Activated T-helper 1 cell treated with anti-CD3 and anti-CD28 coated beads, Interleukin-12 subunit alpha, Interleukin-12 subunit beta, Interleukin-2, Interleukin-4 antibody, amounts not matched to agents 30 ng/mL and 10 ng/mL and 1 ng/mL, durations not matched to agents 14 hours and 24 hours and 36 hours (primary cell): ENCODE measurements around the gene BBS4. TPM values are rescaled to one million over a fixed set of nuclear protein-coding genes. Genes with fewer than 3 reads are reported as not detected.
A peak's percentile ranks its signal among the peaks of the same experiment; 100 is the strongest.

Experiments used
- DNase-seq: peaks from one replicate; pipeline ENCODE4 v3.0.0; 2021; ENCODE audit warnings: low spot score
- H3K27ac Mint-ChIP-seq: one replicate; pipeline ENCODE4 v1.8.0; 2021; ENCODE audit warnings: mild to moderate bottlenecking, mixed read lengths
- H3K27me3 Mint-ChIP-seq: one replicate; pipeline ENCODE4 v1.8.0; 2022; ENCODE audit warnings: mild to moderate bottlenecking, moderate library complexity, mixed read lengths; ENCODE audit not compliant: insufficient read depth
- H3K36me3 Mint-ChIP-seq: one replicate; pipeline ENCODE4 v1.8.0; 2021; ENCODE audit warnings: low read depth, mixed read lengths
- H3K4me1 Mint-ChIP-seq: one replicate; pipeline ENCODE4 v1.8.0; 2021; ENCODE audit warnings: low read depth, mixed read lengths
- H3K4me3 Mint-ChIP-seq: one replicate; pipeline ENCODE4 v1.8.0; 2021; ENCODE audit warnings: mild to moderate bottlenecking, moderate library complexity, mixed read lengths
- H3K9me3 Mint-ChIP-seq: one replicate; pipeline ENCODE4 v1.8.0; 2021; ENCODE audit warnings: mixed read lengths
- intact Hi-C: fragments of 100-400 bp; cut with micrococcal nuclease; formaldehyde crosslinking; loops from one replicate; pipeline ENCODE4 v1.15.1; 2024
- total RNA-seq: library from RNA; stranded (reverse); gene quantifications from 2 replicates; pipeline ENCODE4 v1.2.3, GENCODE V29; 2022

BBS4 gene
- total RNA-seq, 1 donor from 2014 or later, result 10.3 TPM

DNA sequence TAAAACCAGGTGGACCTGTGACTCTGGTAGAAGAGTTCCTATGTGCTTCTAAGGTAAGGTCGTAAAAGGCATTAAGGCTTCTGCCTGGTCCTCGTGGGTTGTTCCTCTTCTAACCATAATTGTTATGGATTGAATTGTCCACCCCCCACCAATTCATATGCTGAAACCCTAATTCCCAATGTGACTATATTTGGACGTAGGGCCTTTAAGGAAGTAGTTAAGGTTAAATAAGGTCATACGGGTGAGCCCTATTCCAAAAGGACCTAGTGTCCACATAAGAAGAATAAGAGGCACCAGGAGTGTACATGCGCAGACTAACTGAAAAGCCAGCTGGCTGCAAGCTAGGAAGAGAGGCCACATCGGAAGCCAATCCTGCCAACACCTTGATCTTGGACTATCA, 95.6 kb downstream of the BBS4 start:
- Mint-ChIP-seq H3K27me3 (no peaks in the 10 kb centered on the region), H3K27ac (peak overlapping the region; percentile 4), H3K9me3 (no peaks in the 10 kb centered on the region), H3K4me1 (peaks cover 56% of the 10 kb centered on the region), H3K4me3 (peak overlapping the region; percentile 92), H3K36me3 (peaks cover 37% of the 10 kb centered on the region)
- no peak for DNase-seq
- intact Hi-C loops, result loop anchor here (2.0 to 5.0 kb wide), 6 partner anchors 307 to 551 kb away; partner anchors contain the start of genes ARIH1, HEXA, PARP6 and PKM

DNA sequence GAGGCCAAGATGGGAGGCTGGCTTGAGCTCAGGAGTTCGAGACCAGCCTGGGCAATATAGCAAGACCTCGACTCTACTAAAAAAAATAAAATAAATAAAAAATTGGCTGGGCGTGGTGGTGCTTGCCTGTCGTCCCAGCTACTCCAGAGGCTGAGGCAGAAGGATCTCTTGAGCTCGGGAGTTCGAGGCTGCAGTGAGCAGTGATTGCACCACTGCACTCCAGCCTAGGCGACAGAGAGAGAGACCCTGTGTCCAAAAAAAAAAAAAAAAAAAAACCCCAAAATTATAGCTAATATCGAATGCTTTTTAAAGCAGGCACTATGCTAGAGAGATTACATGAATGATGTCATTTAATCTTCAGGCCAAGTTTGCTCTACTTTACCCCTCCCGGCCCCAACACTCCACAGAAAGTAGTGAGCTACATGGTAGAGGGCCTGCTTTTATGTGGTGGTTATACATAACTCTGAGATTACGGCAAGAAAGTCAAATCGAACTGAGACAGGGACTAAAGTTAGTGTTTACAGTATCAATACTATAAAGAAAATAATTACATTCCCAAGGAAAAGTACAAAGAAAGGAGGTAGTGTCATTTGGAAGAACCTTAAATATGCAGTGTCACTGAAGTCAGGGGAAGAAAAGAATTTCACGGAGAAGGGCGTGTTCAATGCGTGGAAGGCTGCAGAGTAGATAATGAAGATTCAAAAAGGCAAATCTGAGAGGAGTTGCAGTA, 96.4 kb downstream of the BBS4 start:
- Mint-ChIP-seq H3K9me3 (no peaks in the 10 kb centered on the region), H3K4me3 (peak overlapping the region; percentile 92), H3K27me3 (no peaks in the 10 kb centered on the region), H3K27ac (peak overlapping the region; percentile 99), H3K4me1 (peaks cover 63% of the 10 kb centered on the region), H3K36me3 (peaks cover 36% of the 10 kb centered on the region)
- intact Hi-C loops, result loop anchor here (1.0 to 5.0 kb wide), 7 partner anchors 96 to 552 kb away; partner anchors contain the start of genes ARIH1, BBS4, HEXA and HIGD2B
- no peak for DNase-seq

DNA sequence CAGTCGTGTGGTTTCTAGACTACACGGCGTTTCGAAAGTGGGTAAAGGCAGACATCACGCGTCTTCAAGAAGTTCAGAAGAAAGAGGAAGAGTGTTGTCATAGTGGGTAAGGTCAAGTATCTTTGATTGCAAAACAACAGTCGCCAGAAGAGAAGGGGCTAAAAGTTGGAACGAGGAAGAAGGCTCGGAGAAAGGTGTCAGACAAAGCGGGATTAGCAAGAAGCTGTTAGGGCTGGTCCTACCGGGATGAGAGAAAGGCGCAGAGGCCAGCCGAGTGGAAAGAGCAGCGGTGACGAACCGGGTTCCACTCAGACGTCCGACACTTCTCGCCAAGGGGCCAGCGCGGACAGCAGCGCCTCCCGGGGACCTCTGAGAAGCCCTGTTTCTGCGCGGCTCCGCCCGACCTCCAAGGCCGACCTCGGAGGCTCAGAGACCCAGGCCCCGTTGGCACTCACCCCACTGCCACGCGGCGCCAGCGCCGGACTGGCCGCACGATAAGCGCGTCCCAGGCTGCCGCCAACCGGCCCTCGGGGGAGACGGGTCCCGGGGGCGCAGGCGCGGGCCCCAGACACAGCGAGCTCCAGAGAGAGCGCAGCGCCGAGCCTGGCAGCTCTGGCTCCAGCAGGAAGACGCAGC, 97.1 kb downstream of the BBS4 start:
- peaks cover 31% of the 10 kb centered on the region for H3K36me3 Mint-ChIP-seq
- H3K9me3 Mint-ChIP-seq, result no peaks in the 10 kb centered on the region
- peak overlapping the region; percentile 92 for H3K4me3 Mint-ChIP-seq
- peaks cover 69% of the 10 kb centered on the region for H3K4me1 Mint-ChIP-seq
- peak overlapping the region; percentile 99 for H3K27ac Mint-ChIP-seq
- DNase-seq, result peak; percentile 37
- intact Hi-C loops, result loop anchor here (1.0 to 5.0 kb wide), 7 partner anchors 97 to 552 kb away; partner anchors contain the start of genes ARIH1, BBS4, HEXA and HIGD2B
- no peaks in the 10 kb centered on the region for H3K27me3 Mint-ChIP-seq

DNA sequence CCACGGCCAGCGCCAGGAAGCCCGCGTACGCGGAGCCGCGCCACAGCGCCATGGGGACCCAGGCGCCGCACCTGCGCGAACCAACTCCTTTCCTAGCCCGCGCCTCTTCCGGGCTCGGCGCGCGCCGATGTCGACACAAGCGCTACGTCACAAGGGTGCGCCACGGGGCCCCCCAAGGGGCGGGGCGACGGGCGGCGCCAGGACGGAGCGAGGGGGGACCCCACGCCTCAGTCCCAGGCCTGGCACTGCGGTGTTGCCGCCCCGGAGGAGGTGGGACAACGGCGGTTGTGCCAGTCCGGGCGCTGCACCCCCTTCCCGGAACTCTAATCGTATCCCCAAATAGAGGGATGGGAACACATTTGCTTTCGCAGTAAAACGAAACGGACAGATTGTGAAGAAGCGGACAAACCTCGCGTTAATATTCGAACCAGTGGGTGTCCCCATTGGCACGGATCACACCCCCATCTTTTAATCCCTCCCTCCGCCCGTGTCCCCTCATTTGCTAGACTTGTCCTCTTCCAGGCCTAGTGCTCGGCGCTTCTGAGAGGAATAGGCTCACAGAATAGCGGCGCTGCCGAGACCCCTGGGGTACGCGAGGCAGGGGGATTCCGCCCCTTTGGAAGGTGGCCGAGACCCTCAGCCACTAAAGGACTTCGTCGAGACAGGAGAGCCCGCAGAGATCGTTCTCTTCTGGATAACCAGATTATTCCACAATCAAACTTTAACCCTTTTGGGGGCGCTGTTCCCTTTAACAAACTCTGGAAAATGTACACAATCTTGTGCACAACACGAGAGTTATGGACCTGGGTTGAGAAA, 97.8 kb downstream of the BBS4 start, which contains the start of gene ADPGK:
Gene ADPGK, minus strand, starts transcription at position 119 of the 816 bp plus-strand sequence. Its CDS starts 67 bp downstream, at position 52.
- Mint-ChIP-seq H3K36me3 (peaks cover 25% of the 10 kb centered on the region), H3K4me3 (peak within 1 kb of the TSS; percentile 92), H3K9me3 (no peaks in the 10 kb centered on the region), H3K27me3 (no peaks in the 10 kb centered on the region), H3K27ac (peak within 1 kb of the TSS; percentile 99), H3K4me1 (peaks cover 66% of the 10 kb centered on the region)
- intact Hi-C loops, result loop anchor here (1.0 to 5.0 kb wide), 10 partner anchors 44 to 665 kb away; partner anchors contain the start of genes ARIH1, BBS4, HEXA and HIGD2B
- DNase-seq, result peak; percentile 95

DNA sequence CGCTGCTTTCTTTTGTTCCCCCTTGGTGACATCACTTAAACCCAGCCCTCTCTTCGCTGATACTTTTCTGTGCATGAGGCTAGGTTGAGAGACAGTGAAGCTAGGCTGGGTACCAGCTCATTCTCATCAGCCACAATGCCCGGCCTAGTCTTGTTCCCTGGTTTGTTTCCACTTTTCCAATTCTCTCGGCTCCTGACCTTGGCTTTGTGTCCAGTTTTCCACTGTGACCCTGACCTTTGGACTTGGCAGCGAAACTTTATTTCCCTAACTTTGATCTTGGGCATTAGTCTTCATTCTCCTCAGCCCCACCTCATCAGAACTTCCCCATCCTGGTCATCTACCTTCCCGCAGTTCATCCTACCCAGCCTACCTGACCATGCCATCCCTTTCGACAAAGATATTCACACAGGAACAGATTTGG, 98.5 kb downstream of the BBS4 start:
- no peaks in the 10 kb centered on the region for H3K27me3 Mint-ChIP-seq
- peaks cover 23% of the 10 kb centered on the region for H3K36me3 Mint-ChIP-seq
- DNase-seq, result no peak
- H3K9me3 Mint-ChIP-seq, result no peaks in the 10 kb centered on the region
- intact Hi-C loops, result loop anchor here (1.0 to 5.0 kb wide), 7 partner anchors 44 to 666 kb away; partner anchors contain the start of genes HEXA, MYO9A, PARP6 and SENP8
- peaks cover 64% of the 10 kb centered on the region for H3K4me1 Mint-ChIP-seq
- peak overlapping the region; percentile 96 for H3K27ac Mint-ChIP-seq
- peak overlapping the region; percentile 92 for H3K4me3 Mint-ChIP-seq

DNA sequence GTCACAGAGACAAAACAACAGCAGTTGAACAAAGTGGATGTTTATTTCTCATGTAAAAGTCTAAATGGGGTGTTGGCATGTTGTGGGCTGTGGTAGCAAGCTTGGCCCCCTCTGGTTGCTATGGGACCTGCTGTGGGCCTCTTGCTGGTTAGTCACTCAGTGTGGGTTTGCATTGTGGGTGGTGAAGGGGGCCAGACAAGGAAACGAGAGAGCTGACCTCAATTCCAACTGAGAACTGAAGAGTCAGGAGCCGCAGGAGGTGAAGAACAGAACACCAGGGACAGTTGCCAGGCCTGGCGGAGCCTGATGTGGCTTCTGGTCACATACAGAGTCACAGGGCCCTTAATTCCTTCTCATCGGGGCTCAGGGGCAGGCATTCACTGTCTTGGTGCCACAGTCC, 99.4 kb downstream of the BBS4 start:
- peak overlapping the region; percentile 92 for H3K4me3 Mint-ChIP-seq
- intact Hi-C loops, result loop anchor here (1.0 to 5.0 kb wide), 5 partner anchors 11 to 847 kb away; partner anchors contain the start of genes MYO9A, NPTN and SENP8

DNA sequence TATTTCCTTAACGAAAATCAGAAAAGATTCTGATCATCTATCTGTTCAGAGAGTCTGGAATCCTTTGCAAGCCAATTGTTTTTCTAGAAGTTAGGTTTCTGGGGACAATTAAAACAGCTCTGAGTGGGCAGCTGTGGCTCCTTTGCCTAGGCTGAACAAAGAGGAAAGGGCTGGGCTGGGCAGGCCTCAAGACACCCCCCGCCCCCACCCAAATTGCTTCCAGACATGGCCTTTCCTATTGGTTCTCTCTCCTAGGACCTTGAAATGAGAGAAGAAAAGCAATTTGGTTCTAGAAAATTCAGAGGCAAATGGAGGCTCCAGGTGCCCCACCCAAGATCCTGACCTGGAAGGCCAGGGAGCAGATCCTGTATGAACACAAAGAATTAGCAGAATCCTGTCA, 99.8 kb downstream of the BBS4 start:
- no peak overlapping the region for H3K4me3 Mint-ChIP-seq
- no peaks in the 10 kb centered on the region for H3K9me3 Mint-ChIP-seq
- no peak overlapping the region for H3K27ac Mint-ChIP-seq
- H3K4me1 Mint-ChIP-seq, result peaks cover 52% of the 10 kb centered on the region
- peaks cover 13% of the 10 kb centered on the region for H3K36me3 Mint-ChIP-seq
- intact Hi-C loops, result loop anchor here (1.0 to 5.0 kb wide), 5 partner anchors 10 to 846 kb away; partner anchors contain the start of genes MYO9A, NPTN and SENP8
- no peak for DNase-seq
- peaks cover 7% of the 10 kb centered on the region for H3K27me3 Mint-ChIP-seq

More for the DNA sequence above, 99.4 kb downstream of the BBS4 start:
- H3K27ac Mint-ChIP-seq, result peak overlapping the region; percentile 96
- H3K27me3 Mint-ChIP-seq, result peaks cover 4% of the 10 kb centered on the region
- no peaks in the 10 kb centered on the region for H3K9me3 Mint-ChIP-seq
- peaks cover 55% of the 10 kb centered on the region for H3K4me1 Mint-ChIP-seq
- H3K36me3 Mint-ChIP-seq, result peaks cover 15% of the 10 kb centered on the region
- DNase-seq, result peak; percentile 20

DNA sequence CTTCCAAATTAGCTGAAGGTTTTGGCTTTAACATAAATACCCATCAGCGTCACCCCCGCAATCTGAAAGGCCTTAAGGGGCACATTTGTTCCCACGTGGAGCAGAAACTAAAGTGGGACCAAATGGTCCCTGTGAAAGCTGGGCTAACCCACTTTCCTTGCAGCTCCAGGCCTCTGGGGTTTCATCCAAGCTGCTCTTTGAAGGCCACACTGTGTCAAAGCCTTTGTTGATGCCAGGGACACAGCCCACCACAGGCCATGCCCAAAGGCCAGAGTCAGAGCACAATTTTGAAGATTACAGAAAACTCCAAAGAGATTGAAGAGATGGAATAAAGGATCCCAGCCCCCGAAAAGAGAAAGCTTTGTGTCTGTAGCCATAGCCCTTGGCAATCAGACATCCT, 100.2 kb downstream of the BBS4 start:
- intact Hi-C loops, result loop anchor here (5.0 kb wide), 1 partner anchor 846 kb away; the partner anchor contains the start of gene NPTN
- Mint-ChIP-seq H3K4me1 (peaks cover 48% of the 10 kb centered on the region), H3K9me3 (no peaks in the 10 kb centered on the region), H3K27ac (no peak overlapping the region), H3K27me3 (peaks cover 7% of the 10 kb centered on the region), H3K4me3 (no peak overlapping the region), H3K36me3 (peaks cover 9% of the 10 kb centered on the region)
- DNase-seq, result no peak

DNA sequence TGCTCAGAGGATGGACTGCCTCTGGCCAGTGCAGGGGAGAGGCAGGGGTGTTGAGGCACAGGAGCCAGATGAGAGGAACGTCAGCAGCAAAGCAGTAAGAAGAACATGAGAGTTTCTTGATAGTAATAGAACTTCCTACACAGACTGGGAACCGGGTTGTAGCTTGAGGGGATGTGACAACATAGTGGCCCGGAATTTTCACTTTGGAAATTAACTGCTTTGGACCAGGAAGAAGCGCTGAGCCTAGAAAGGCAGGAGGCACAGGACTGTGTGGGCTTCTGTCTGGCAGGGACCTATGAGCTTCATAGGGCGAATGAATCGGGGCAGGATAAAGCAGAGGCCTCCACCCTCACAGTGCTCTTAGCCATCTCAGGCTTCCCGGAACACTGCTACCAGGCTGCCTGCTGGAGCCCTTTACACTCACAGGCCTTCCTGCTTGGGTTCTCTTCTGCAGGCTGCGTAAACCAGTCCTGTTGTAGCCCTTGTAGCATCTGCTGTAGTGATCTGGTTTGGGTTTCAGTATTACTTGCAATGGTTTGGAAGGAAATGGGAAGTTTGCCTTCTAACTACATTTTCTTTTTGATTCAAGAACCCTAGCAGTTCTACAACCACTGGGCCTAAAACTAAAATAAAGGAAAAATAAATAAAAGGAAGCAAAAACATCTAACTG, 100.8 kb downstream of the BBS4 start:
- DNase-seq, result no peak
- Mint-ChIP-seq H3K4me3 (no peak overlapping the region), H3K27ac (no peak overlapping the region), H3K4me1 (peaks cover 43% of the 10 kb centered on the region), H3K36me3 (peaks cover 4% of the 10 kb centered on the region), H3K27me3 (peaks cover 13% of the 10 kb centered on the region), H3K9me3 (no peaks in the 10 kb centered on the region)
- intact Hi-C loops, result loop anchor here (5.0 kb wide), 1 partner anchor 845 kb away; the partner anchor contains the start of gene NPTN

DNA sequence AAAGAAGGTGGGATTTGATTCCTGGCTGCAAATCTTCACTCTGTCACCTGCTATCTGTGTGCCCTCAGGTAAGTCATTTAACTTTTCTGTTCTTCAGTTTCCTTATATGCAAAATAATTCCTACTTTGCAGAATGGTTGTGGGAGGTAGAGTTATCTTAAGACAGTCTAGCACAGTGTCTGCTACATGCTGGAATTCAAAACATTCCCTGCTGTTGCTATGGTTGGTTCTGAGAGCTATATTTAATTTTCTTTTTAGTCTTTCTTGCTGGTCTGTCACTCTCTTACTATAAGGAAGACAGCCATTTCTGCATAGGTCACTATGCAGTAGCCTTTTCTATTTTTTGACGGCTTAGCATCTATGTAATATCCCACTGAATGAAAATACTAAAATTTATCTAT, 101.5 kb downstream of the BBS4 start:
- DNase-seq, result no peak
- Mint-ChIP-seq H3K27ac (no peak overlapping the region), H3K27me3 (peaks cover 15% of the 10 kb centered on the region), H3K9me3 (no peaks in the 10 kb centered on the region), H3K36me3 (peaks cover 4% of the 10 kb centered on the region), H3K4me1 (peaks cover 40% of the 10 kb centered on the region), H3K4me3 (no peak overlapping the region)
- intact Hi-C loops, result loop anchor here (5.0 kb wide), 1 partner anchor 845 kb away; the partner anchor contains the start of gene NPTN
